Activated naive CD4-positive, alpha-beta T cell treated with anti-CD3 and anti-CD28 coated beads for 36 hours (primary cell): ENCODE results near the gene KCNA1. TPM values are rescaled to one million over a fixed set of nuclear protein-coding genes. Genes with fewer than 3 reads are reported as not detected.

Experiments
- CTCF ChIA-PET: fragments of 350-600 bp; sonication (Branson Sonifier 250); formaldehyde crosslinking; loops from one replicate; lab custom pipeline; 2021; ENCODE audit warnings: antibody characterized with exemption; lab: Charles Lee
- DNase-seq: peaks from one replicate; pipeline ENCODE4 v3.0.0-alpha.2; 2020
- H3K27ac Mint-ChIP-seq: one replicate; pipeline ENCODE4 v1.8.0; 2021; ENCODE audit warnings: mild to moderate bottlenecking, mixed read lengths
- H3K27me3 Mint-ChIP-seq: one replicate; pipeline ENCODE4 v1.8.0; 2021; ENCODE audit warnings: low read depth, mixed read lengths
- H3K36me3 Mint-ChIP-seq: one replicate; pipeline ENCODE4 v1.8.0; 2021; ENCODE audit warnings: low read depth, mixed read lengths
- H3K4me1 Mint-ChIP-seq: one replicate; pipeline ENCODE4 v1.8.0; 2021; ENCODE audit warnings: low read depth, mixed read lengths
- H3K4me3 Mint-ChIP-seq: one replicate; pipeline ENCODE4 v1.8.0; 2021; ENCODE audit warnings: mild to moderate bottlenecking, moderate library complexity, mixed read lengths
- H3K9me3 Mint-ChIP-seq: one replicate; pipeline ENCODE4 v1.8.0; 2021; ENCODE audit warnings: mixed read lengths
- intact Hi-C: fragments of 100-400 bp; cut with micrococcal nuclease; formaldehyde crosslinking; loops from one replicate; pipeline ENCODE4 v1.15.1; 2023
- total RNA-seq, 2 experiments: library from RNA; stranded (reverse); gene quantifications; one replicate each; pipeline ENCODE4 v1.2.3, GENCODE V29; 2021

KCNA1 gene
- total RNA-seq, 2 experiments from 2014 or later = 0.05 TPM; not detected in 1

DNA sequence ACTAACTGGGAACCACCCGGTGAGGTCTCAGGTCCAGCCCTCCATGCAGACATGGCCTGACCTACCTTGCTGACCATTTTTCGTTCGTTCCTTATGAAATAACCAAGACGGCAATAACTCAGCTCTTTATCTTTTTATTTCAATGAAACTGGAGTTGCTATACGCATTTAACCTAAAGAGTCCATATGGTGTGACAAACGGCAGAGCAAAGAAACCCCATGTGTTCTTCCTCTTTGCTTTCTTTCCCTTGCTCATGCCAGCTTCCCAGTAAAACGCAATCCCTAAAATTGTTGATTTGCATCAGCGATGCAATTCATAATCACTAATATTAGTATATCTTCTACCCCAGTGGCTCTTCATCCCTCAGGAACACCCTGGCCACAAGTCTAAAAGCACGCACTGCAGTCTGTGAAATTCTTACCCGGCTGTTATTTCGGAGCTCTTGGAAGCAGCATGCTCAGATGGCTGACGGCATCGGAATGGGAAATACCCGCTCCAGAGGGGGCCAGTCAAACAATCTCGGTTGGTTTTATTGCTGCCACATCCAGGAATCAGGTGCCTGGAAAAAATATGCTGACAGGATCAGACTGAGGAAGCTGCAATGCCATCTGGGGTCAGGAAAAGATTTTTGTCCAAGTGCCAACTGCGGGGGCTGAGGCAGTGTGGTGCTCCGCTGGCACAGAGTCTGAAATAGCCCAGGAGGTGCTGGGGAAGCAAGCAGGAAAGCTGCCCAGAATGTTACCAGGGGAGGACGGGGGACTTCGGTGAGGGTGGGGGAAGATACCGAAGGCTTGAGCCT, 28.2 kb upstream of the KCNA1 start:
- no peak for DNase-seq
- no peaks in the 10 kb centered on the region for H3K4me1 Mint-ChIP-seq
- CTCF ChIA-PET = no interaction called here
- H3K9me3 Mint-ChIP-seq = peaks cover 9% of the 10 kb centered on the region
- peaks cover 23% of the 10 kb centered on the region for H3K27me3 Mint-ChIP-seq
- H3K4me3 Mint-ChIP-seq = no peak overlapping the region
- intact Hi-C loops = no loop called here
- H3K27ac Mint-ChIP-seq = no peak overlapping the region
- H3K36me3 Mint-ChIP-seq = no peaks in the 10 kb centered on the region

DNA sequence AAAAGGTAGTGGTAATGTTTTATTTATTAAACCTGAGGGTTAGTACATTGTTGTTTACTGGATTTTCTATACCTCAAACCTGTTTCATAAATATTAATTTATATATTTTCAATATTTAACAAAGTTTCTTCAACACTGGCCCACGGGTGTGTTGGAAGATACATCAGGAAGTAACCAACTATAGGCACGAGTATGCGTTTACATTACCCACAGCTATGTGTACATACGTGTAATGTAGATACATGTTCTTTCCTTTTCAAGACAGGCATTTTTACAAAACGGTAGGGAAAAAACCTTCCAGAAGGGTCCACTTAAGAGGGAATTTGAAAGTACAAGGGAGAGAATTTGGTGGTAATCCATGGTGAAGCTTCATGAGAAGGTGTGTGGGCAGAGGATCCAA, 17.8 kb upstream of the KCNA1 start:
- H3K36me3 Mint-ChIP-seq = no peaks in the 10 kb centered on the region
- H3K27me3 Mint-ChIP-seq = peaks cover 31% of the 10 kb centered on the region
- no peak overlapping the region for H3K27ac Mint-ChIP-seq
- no peaks in the 10 kb centered on the region for H3K9me3 Mint-ChIP-seq
- DNase-seq = no peak
- no peak overlapping the region for H3K4me3 Mint-ChIP-seq
- no peaks in the 10 kb centered on the region for H3K4me1 Mint-ChIP-seq
- CTCF ChIA-PET = no interaction called here
- intact Hi-C loops = no loop called here

DNA sequence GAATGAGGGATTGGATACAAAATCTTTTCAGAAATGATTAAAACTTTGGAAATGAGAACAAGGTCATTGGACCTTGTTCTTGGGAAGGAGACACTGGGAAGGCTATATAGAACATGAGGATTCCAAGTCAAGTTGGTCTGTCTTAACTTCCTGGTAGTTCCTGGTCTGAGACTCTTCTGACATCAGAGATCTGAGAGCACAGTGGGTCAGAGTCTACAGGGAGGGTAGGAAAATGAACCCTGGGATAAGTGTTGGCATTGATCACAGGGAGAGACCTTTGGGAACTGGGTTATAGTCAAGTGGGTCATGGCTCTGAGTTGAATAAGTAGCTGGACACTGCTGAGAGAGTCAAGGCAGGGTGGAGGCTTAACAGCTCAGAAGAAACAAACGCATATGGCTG, 17.3 kb upstream of the KCNA1 start:
- no peak for DNase-seq
- H3K36me3 Mint-ChIP-seq = no peaks in the 10 kb centered on the region
- CTCF ChIA-PET = no interaction called here

DNA sequence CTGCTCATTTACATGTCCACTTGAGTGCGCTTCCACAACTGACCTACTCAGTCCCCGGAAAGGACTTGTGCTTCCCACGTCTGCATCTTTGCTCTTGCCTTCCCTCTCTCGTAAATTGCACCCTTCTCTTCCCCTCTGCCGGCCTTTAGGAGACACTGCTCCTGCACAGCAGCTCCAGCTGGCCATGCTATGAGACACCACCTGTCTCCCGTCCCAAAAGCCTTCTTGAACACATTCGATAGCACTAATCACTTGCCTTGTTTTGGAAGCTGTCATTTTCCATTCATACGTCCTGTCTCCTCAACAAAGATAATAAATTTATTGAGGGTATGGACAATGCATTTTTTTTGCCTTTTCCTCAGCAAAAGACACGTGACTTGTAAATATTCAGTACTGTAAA, 15.7 kb upstream of the KCNA1 start:
- intact Hi-C loops = no loop called here
- CTCF ChIA-PET = no interaction called here
- peaks cover 21% of the 10 kb centered on the region for H3K27me3 Mint-ChIP-seq
- no peak overlapping the region for H3K27ac Mint-ChIP-seq
- no peak overlapping the region for H3K4me3 Mint-ChIP-seq
- H3K4me1 Mint-ChIP-seq = no peaks in the 10 kb centered on the region
- H3K9me3 Mint-ChIP-seq = no peaks in the 10 kb centered on the region
- DNase-seq = no peak
- H3K36me3 Mint-ChIP-seq = no peaks in the 10 kb centered on the region

More for the DNA sequence above, 17.3 kb upstream of the KCNA1 start:
- no peak overlapping the region for H3K4me3 Mint-ChIP-seq
- H3K9me3 Mint-ChIP-seq = no peaks in the 10 kb centered on the region
- no peaks in the 10 kb centered on the region for H3K4me1 Mint-ChIP-seq
- H3K27ac Mint-ChIP-seq = no peak overlapping the region
- intact Hi-C loops = no loop called here
- peaks cover 27% of the 10 kb centered on the region for H3K27me3 Mint-ChIP-seq

DNA sequence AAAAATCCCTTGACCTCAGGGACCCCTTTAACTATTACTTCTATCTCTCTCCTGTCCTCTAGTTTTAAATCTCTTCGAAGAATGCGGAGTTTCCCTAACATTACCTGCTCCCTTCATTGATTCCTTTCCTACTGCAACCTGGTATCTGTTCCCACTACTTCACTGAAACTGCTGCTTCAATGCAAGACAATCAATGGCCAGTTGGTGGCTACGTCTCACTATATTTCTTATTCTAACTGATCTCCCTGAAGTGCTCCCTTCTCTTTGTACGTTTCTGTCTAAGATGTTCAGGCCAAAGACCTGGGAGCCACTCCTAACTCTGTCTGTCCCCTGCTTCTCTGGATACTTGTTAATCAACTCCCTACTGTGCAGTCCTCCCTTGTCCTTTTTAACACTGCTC, 10.3 kb upstream of the KCNA1 start:
- no peak for DNase-seq
- intact Hi-C loops = no loop called here
- Mint-ChIP-seq H3K36me3 (no peaks in the 10 kb centered on the region), H3K4me1 (no peaks in the 10 kb centered on the region), H3K4me3 (no peak overlapping the region), H3K27me3 (peaks cover 21% of the 10 kb centered on the region), H3K9me3 (no peaks in the 10 kb centered on the region), H3K27ac (no peak overlapping the region)
- CTCF ChIA-PET = no interaction called here

DNA sequence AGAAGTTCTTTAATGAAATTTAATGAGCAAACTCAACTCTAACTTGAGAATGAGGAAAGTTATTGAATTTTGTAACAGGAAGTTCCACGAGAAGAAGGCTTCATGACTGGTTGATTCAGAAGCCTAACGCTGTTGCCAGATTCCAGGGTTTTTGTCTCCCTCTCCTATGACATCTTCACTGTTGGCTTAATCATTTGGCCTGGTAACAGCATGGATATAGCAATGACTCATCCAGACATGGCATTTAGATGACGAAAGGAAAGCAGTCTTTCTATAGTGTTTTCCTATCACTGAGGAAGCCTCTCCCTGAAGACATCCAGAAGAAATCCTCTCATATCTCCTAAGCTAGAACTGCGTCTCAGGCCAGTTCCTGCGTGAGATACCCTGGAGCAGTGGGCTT, 9.4 kb upstream of the KCNA1 start:
- Mint-ChIP-seq H3K27me3 (peaks cover 25% of the 10 kb centered on the region), H3K4me3 (no peak overlapping the region), H3K36me3 (no peaks in the 10 kb centered on the region), H3K4me1 (no peaks in the 10 kb centered on the region), H3K9me3 (no peaks in the 10 kb centered on the region), H3K27ac (no peak overlapping the region)
- intact Hi-C loops = no loop called here
- no peak for DNase-seq
- CTCF ChIA-PET = no interaction called here

DNA sequence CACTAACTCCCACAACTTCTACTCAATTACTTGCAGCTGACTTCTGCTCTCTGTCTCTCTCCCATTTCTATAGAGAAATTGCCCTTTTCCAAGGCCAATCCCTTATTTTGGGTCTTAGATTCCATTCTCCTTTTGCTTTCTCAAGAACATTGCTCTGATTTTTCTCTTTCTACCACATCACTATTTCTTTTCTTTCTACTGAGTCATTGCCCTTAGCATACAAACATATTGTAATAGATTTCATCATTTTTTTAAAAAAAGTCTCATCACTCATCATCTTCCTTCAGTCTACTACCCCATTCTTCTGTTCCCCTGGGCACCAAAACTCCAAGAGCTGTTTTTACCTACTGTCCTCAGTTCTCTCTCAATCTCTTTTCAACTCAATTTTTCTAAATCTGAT, 4.4 kb upstream of the KCNA1 start:
- CTCF ChIA-PET = no interaction called here
- Mint-ChIP-seq H3K4me1 (peaks cover 7% of the 10 kb centered on the region), H3K9me3 (no peaks in the 10 kb centered on the region), H3K4me3 (no peak overlapping the region), H3K36me3 (no peaks in the 10 kb centered on the region), H3K27ac (no peak overlapping the region), H3K27me3 (peaks cover 39% of the 10 kb centered on the region)
- intact Hi-C loops = no loop called here
- no peak for DNase-seq

DNA sequence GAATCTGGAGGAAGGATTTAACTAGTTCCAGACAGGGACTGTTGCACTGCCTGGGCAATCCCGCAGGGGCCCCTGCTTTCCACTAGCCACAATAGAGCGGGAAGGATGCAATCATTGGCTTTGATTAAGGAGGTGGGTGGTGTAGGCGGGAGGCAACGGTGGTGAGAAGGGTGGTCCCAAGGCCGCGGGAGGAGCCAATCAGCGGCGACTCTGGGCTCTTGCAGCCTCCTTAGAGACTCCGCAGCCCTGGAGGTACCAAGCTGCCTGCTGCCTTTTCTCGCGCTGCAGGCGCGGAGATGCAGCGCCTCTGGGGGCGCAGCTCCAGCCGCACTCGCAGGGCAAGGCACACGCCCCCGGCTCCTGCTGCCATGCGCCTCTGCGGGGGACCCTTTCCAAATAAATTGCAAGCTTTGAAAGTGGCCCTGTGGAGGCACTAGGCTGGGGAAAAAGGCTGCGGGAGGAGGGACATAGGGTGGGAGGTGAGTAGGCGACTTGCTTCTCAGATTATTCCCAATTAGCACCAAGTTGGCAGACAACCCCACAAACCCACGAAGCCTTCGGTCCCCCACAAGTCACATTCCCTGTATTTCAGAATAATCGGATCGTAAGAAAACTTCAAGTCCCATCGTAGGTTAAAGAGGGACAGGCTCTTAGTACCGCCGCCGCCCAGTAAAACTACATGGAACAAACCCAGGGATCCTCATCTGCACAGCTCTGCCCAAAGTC, 858 bp upstream of the KCNA1 start:
- Mint-ChIP-seq H3K36me3 (no peaks in the 10 kb centered on the region), H3K4me3 (peak overlapping the region; percentile 31), H3K9me3 (peaks cover 2% of the 10 kb centered on the region), H3K4me1 (peaks cover 14% of the 10 kb centered on the region), H3K27me3 (peaks cover 45% of the 10 kb centered on the region), H3K27ac (no peak overlapping the region)
- DNase-seq = peak; percentile 14
- CTCF ChIA-PET = interaction anchor here (0.9 to 1.9 kb wide), 6 partner anchors 23 to 147 kb away, joined by 3 to 7 read pairs (median 3); no protein-coding TSS in a partner anchor
- intact Hi-C loops = no loop called here

DNA sequence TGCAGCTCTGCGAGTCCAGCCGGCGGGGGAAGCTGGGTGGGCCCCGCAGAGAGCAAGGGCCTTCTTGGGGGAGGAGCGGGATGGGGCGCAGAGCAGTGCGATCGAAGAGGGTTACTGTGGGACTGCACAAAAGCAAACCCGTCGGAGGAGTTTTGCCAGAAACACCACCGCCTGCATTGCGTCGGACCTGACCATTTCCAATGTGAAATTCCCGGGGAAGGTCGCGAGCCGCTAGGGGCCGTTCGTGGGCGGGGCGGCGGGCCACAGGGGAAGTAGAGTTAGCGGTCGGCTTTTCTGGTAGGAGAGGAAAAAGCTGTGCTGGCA, 333 bp upstream of the KCNA1 start:
- Mint-ChIP-seq H3K4me1 (peaks cover 14% of the 10 kb centered on the region), H3K9me3 (peaks cover 2% of the 10 kb centered on the region), H3K27ac (no peak overlapping the region), H3K36me3 (no peaks in the 10 kb centered on the region), H3K27me3 (peaks cover 44% of the 10 kb centered on the region), H3K4me3 (peak overlapping the region; percentile 31)
- intact Hi-C loops = no loop called here
- CTCF ChIA-PET = interaction anchor here (0.9 to 1.2 kb wide), 3 partner anchors 23 to 146 kb away, joined by 3 read pairs; no protein-coding TSS in a partner anchor
- no peak for DNase-seq

DNA sequence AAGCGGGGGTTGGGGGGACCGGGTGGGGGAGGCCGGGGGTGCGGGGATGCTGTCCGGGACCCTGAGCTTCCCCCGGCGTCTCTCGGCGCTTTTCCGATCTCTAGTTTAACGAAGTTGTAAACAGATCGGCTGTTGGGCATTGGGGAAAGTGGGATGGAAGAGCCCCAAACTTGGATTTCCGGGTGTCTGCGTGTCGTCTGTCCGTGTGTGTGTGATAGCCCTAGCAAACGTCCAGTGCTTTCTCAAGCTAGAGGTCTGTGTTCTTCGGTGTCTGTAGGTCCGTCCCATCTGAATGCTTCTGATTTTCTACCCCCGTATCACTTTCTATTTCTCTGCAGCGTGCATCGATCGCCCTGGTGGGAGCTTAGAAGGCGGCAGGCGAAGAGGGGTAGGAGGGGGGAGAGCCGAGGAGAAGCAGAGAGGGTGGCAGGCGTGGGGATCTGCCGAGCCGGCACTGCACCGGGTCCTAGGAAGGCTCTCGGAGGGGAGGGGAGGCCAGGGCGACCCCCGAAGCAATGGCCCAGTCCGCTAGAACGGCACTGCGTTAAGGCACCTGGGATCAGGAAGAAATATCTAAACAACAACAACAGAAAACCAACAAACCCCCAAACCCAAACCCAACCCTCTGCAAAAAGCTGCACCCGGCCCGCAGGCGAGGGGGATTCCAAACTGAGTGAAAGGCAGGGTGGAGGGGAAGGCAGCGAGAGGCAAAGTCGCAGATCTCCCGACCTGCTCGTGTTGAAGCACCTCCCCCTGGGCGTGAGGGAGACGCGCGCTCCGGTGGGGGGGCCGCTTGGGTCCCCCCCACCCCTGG, 1.0 kb downstream of the KCNA1 start:
- CTCF ChIA-PET = interaction anchor here (0.6 to 1.7 kb wide), 4 partner anchors 53 to 1392 kb away, joined by 3 to 7 read pairs (median 3); no protein-coding TSS in a partner anchor
- H3K27ac Mint-ChIP-seq = no peak overlapping the region
- no peaks in the 10 kb centered on the region for H3K36me3 Mint-ChIP-seq
- H3K27me3 Mint-ChIP-seq = peaks cover 46% of the 10 kb centered on the region
- H3K4me1 Mint-ChIP-seq = peaks cover 14% of the 10 kb centered on the region
- intact Hi-C loops = loop anchor here (5.0 kb wide), 1 partner anchor 53 kb away; no protein-coding TSS in a partner anchor
- peaks cover 2% of the 10 kb centered on the region for H3K9me3 Mint-ChIP-seq
- H3K4me3 Mint-ChIP-seq = peak overlapping the region; percentile 74
- DNase-seq = peak; percentile 56

DNA sequence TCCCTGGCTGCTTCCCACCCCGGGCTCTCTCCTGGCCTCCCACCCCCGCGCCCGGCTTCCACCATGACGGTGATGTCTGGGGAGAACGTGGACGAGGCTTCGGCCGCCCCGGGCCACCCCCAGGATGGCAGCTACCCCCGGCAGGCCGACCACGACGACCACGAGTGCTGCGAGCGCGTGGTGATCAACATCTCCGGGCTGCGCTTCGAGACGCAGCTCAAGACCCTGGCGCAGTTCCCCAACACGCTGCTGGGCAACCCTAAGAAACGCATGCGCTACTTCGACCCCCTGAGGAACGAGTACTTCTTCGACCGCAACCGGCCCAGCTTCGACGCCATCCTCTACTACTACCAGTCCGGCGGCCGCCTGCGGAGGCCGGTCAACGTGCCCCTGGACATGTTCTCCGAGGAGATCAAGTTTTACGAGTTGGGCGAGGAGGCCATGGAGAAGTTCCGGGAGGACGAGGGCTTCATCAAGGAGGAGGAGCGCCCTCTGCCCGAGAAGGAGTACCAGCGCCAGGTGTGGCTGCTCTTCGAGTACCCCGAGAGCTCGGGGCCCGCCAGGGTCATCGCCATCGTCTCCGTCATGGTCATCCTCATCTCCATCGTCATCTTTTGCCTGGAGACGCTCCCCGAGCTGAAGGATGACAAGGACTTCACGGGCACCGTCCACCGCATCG, 1.8 kb downstream of the KCNA1 start:
- intact Hi-C loops = loop anchor here (5.0 kb wide), 1 partner anchor 54 kb away; no protein-coding TSS in a partner anchor
- peak overlapping the region; percentile 17 for H3K4me3 Mint-ChIP-seq
- H3K4me1 Mint-ChIP-seq = peaks cover 14% of the 10 kb centered on the region
- DNase-seq = no peak
- peaks cover 2% of the 10 kb centered on the region for H3K9me3 Mint-ChIP-seq
- no peak overlapping the region for H3K27ac Mint-ChIP-seq
- peaks cover 46% of the 10 kb centered on the region for H3K27me3 Mint-ChIP-seq
- no peaks in the 10 kb centered on the region for H3K36me3 Mint-ChIP-seq
- CTCF ChIA-PET = interaction anchor here (1.1 to 1.7 kb wide), 2 partner anchors 54 to 57 kb away, joined by 3 to 7 read pairs; no protein-coding TSS in a partner anchor
